GM18909 (cell line): ENCODE measurements around the gene DNAJB1.
"Not testable (repeated sequence)": the region's sequence is repeated elsewhere in the genome, so short reads cannot be mapped to it uniquely, and the experiment has no call there.

ENCODE experiments used
- ATAC-seq: cut with Tn5 transposase; IDR thresholded peaks from one replicate; pipeline ENCODE4 v1.9.1; 2021; ENCODE audit warnings: mild to moderate bottlenecking; ENCODE audit not compliant: unreplicated experiment, poor library complexity

Gene DNAJB1

DNA sequence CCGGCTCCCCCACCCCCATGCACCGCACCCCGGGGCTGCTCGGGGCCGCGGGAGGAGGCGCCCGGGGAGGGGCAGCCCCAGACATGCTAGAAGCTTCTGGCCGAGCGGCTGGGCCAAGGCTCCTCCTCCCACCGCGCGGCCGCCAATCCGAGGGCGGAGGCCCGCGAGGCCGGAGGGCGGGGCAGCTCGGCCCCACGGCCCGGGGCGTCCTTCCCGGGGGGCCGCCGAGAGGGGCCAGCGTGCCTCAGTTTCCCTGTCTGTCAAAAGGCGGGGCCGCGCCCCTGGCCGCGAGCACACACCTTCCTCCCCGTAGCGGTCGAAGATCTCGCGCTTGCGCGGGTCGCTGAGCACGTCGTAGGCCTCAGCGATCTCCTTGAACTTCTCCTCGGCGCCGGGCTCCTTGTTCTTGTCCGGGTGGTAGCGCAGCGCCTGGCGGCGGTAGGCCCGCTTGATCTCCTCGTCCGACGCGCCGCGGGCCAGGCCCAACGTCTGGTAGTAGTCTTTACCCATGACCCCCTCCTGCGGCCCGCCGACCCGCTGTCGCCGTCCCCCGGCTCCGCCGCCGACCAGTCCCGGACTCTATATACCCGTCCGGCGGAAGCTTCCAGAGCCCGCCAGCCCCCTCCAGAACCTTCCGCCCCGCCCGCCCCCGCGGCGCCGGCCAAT lies at the start of gene DNAJB1:
Gene DNAJB1 (minus strand): TSS at position 558 of the 666 bp plus-strand sequence. CDS start 48 bp downstream, at position 510.
- ATAC-seq: peak; percentile 75

- no peak for ATAC-seq
These were observed 48.9 kb upstream of the DNAJB1 start for GRCh38 chr19:14567079-14567478.

DNA sequence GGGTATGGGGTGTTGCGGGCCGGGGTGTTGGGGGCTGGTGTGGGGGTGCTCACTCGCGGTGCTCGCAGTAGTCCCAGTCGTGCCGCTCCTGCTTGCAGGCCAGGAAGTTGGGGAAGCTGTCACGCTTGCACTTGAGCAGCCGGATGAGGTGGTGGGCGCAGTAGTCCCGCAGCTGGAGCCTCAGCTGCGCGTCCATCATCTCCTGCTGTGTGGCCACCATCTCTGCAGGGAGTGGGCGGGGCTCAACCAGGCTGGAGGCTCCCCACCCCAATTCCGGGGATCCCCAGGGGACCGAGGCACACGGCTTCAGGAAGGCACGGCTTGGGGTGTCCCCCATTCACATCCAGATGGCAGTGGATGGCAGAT lies 48.5 kb upstream of the DNAJB1 start:
- ATAC-seq: no peak

DNA sequence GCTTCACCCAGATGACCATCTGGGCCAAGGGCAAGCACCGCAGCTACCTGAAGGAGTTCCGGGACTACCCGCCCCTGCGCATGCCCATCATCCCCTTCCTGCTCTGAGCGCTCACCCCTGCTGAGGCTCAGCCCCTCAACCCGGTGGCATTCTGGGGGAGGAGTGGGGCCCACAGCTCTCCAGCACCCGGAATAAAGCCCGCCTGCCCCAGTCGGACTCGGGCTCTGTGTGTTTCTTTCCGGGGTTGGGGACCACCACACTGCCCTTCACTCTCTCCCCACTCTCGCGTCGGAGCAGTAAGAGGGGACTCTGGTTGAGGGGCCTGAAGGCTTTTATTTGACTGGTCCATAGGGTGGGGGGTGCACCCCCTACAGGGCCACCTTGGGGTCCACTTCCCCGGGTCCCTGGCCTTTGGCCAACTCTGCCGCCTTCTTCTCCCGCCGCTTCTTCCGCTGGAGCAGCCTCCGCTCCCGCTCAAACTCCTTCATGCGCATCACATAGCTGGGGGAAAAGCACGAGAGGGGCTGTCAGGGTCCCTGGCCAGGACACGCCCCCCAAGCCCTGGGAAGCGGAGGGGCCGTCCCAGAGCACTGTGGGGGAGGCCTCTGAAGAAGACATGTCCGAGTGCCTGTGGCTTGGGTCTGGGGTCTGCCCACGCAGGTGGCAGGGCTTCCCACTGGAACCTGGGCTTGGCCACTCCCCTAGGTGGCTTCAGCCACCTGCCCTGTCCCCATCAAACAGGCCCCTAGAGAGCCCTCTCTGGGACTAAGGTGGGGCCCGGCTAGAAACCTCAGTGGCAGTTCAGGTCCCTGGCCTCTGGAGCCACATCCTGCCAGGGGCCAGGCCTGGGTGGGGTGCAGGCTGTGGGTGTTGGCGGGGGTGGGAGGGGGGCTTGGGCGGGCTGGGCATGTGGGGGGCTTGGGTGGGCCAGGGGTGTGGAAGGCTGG lies 47.8 kb upstream of the DNAJB1 start:
- ATAC-seq: no peak

- ATAC-seq: no peak
These were observed 47.1 kb upstream of the DNAJB1 start for GRCh38 chr19:14565298-14565679.

DNA sequence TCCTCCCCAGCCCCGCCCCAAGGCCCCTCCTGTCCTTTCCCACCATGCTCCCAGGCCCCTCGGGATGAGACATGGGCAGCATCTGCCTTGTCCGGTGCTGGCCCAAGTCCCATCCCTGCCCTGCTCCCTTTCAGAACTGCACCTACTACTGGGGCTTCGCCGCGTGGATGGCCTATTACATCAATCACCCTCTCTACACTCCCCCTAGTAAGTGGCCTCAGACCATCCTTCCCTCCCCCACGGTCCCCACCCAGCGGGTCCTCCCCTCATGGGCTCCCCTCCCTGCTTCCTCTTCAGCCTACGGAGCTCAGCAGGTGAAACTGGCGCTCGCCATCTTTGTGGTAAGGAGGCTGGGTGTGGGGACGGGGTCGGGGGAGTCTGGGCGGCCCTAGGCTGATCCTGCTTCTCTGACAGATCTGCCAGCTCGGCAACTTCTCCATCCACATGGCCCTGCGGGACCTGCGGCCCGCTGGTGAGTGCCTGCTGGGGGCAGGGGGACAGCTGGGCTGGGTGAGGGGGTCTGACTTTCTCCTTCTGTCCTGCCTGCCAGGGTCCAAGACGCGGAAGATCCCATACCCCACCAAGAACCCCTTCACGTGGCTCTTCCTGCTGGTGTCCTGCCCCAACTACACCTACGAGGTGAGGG lies 46.6 kb upstream of the DNAJB1 start:
- ATAC-seq: not testable (repeated sequence)

DNA sequence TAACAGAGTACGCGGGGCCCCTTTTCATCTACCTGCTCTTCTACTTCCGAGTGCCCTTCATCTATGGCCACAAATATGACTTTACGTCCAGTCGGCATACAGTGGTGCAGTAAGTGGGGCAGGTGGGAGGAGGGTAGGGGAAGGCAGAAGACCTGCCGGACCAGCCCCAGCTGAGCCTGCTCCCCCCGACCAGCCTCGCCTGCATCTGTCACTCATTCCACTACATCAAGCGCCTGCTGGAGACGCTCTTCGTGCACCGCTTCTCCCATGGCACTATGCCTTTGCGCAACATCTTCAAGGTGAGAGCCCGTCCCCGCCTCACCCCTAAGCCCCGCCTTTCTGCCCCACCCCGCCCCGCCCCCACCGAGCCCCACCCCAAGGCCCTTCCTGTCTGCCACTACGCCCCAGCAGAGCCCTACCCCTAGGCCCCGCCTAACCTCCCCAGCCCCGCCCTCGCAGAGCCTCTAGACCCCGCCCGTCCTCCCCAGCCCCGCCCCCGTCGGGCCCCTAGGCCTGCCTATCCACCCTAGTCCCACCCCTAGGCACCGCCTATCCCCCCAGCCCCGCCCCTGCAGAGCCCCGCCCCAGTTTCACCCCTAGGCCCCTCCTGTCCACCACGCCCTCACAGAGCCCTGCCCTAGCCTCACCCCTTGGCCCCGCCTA lies 45.9 kb upstream of the DNAJB1 start:
- no peak for ATAC-seq

- no peak for ATAC-seq
These were observed 45.4 kb upstream of the DNAJB1 start for GRCh38 chr19:14563590-14563926.

- no peak for ATAC-seq
These were observed 44.7 kb upstream of the DNAJB1 start for GRCh38 chr19:14562660-14563589.

DNA sequence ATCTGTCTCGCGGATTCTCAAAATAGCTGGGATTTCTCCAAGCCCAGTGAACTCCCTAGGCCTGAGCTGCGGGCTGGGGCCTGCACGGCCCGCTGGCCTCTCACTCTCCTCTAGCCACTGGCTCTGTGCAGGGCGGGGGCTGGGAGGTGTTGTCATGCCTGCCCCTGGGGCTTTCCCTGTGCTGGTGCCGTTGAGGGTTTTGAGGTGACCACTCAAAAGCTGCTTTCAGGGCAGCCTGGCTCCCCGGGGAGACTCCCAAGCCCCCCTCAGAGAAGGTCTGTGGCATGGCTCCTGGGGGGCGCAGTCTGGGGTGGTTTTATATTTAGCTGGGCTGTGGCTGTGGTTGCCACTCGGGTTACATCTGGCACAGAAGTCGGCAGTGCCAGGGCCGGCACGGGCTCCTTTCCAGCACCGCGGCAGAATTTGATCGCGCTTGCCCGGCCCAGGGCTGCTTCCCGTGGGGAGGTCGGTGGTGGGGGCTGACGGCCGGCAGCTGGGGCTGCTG lies 43.7 kb upstream of the DNAJB1 start:
- ATAC-seq: no peak

DNA sequence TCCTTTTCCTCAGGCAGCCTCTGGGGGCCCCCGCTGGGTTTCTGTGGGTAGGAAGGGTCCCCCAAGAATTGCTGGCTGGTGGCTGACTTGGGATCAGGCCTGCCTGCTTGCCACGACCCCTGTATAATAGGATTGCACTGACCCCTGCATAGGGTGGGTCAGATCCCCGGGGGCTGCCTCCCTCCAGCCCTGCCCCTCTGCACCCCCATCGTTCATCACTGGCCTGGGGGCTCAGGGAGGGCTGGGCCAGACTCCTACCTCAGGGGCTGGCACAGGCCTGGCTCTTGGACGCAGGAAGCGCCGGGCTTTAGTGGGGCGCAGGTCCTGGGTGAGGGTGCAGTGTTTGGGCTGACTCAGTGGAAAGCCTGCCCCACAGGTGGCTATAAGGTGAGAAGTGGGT lies 43.1 kb upstream of the DNAJB1 start:
- ATAC-seq: no peak

- no peak for ATAC-seq
These were observed 42.5 kb upstream of the DNAJB1 start for GRCh38 chr19:14560776-14561108.

DNA sequence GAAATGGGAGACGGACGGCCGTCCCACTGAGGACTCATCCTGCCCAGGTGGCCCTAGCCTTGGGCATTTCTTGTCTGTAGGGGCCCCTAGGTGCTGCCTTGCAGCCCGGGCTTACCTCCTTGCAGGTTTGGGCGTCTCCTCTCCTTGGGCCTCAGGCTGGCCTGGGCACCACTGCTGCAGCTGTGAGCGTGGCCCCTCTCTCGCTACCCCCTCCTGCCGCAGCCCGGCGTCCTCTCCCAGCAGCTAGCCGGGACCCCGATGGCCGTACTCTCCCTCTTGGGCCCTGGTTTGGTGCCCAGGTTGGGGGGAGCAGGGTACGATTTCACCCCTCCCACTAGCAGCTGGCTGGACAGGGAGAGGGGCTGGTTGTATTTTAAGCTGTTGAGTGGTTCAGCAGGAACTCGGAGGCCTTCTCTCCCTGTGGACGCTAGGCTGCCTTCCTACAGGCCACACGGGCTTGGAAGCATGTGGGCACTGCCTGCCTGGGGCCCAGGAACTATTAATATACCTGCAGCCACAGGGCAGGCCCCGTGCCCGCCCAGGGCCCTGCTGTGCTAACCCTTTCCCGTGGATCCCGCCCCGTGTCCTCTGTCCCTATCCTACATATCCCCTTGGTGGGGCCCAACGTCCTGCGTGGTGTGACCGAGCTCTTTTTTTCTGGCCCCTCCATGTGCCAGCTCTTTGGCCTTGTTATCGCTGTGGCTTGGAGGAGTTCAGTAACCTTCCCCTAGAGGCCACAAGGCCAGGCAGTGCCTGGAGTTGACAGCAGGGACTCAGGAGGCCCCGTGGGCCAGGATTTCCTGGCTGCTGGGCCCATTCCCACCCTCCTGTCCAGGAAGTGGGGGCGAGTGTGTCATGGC lies 41.9 kb upstream of the DNAJB1 start:
- ATAC-seq: no peak

DNA sequence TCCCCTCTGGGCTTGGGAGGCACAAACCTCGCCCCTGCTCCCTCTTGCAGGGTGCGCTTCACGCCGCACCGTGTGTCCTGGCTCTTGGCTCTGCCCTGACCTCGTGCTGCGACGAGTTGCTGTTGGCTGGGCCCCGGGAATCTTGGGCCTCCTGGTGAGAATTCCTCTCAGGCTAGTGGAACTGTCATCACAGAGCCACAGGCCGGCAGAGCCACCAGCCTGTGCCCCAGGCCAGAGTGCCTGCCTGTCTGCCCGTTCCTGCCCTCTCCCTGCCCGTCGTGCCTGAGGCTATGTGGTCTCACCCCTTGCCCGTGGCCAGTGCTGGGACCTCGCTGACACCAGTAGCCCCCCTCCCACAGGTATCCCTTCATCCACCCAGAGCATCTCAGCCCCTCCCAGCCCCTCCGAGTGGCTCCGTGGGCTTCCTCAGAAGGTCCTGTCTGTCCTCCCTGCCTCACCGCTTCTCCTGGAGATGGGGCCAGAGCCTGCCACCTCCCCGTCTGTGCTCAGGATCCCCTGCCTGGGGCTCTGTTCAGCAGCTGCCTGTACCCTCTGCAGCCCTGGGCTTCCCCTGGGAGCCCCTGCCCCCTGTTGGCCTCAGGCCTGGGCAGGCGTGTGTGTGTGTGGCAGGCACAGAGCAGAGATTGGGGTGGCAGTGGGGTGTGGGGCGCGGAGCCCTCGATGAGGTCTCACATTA lies 40.3 kb upstream of the DNAJB1 start:
- no peak for ATAC-seq

- ATAC-seq: peak; percentile 54
These were observed 38.5 kb upstream of the DNAJB1 start for GRCh38 chr19:14556662-14557188.

GRCh38 chr19:14555918-14556661 lies 37.9 kb upstream of the DNAJB1 start:
- ATAC-seq: no peak

- ATAC-seq: no peak
These were observed 36.2 kb upstream of the DNAJB1 start for GRCh38 chr19:14554382-14554812.
